ENCODE results near the gene OR9Q1. TPM values are rescaled to one million over a fixed set of nuclear protein-coding genes. Genes with fewer than 3 reads are reported as not detected.
A peak's percentile ranks its signal among the peaks of the same experiment; 100 is the strongest.

Gene OR9Q1
- total RNA-seq, 4 donors from 2014 or later = not detected

- H3K27ac ChIP-seq = no peak overlapping the region
- WGBS, 2 donors (ENCODE audit: low coverage in 1 of 2) = 47 to 56% methylated on average over 1 of the region's 1 CpG
- H3K36me3 ChIP-seq = no peaks in the 10 kb centered on the region
- in situ Hi-C loops (cut with MboI; ENCODE audit: low pct_ligation_motif_present in 1 of 4, low pct_unique_long_range_greater_than_20kb in 1 of 4, low sequenced_read_pairs in 3 of 4) (no loop called here), intact Hi-C loops (cut with DNase I; ENCODE audit: low total_unique reads) (no loop called here)
- H3K27me3 ChIP-seq = no peaks in the 10 kb centered on the region
- no peak for TF ChIP-seq POLR2AphosphoS5 (IDR thresholded peaks at IDR 0.05)
- TF ChIP-seq POLR2A (IDR thresholded peaks at IDR 0.05) = no peak
- no peak for TF ChIP-seq EP300 (IDR thresholded peaks at IDR 0.05; ENCODE audit: low read depth)
- no peak for TF ChIP-seq CTCF (IDR thresholded peaks at IDR 0.05)
- H3K4me1 ChIP-seq = no peaks in the 10 kb centered on the region
- DNase-seq = no peak
- no peaks in the 10 kb centered on the region for H3K9me3 ChIP-seq
- no peak overlapping the region for H3K4me3 ChIP-seq
Measured at GRCh38 chr11:58142761-58143160, 119.1 kb downstream of the OR9Q1 start.

GRCh38 chr11:58152781-58153180, 129.1 kb downstream of the OR9Q1 start:
- Histone ChIP-seq H3K36me3 (no peaks in the 10 kb centered on the region), H3K27ac (no peak overlapping the region), H3K27me3 (no peaks in the 10 kb centered on the region), H3K4me3 (no peak overlapping the region), H3K4me1 (no peaks in the 10 kb centered on the region), H3K9me3 (no peaks in the 10 kb centered on the region)
- WGBS, 2 donors (ENCODE audit: low coverage in 1 of 2) = 84 to 85% methylated on average over 2 to 3 of the region's 3 CpGs
- no peak for DNase-seq
- TF ChIP-seq EP300 (IDR thresholded peaks at IDR 0.05; ENCODE audit: low read depth) = no peak
- TF ChIP-seq POLR2AphosphoS5 (IDR thresholded peaks at IDR 0.05) = no peak
- no peak for TF ChIP-seq POLR2A (IDR thresholded peaks at IDR 0.05)
- no peak for TF ChIP-seq CTCF (IDR thresholded peaks at IDR 0.05)
- in situ Hi-C loops (cut with MboI; ENCODE audit: low pct_ligation_motif_present in 1 of 4, low pct_unique_long_range_greater_than_20kb in 1 of 4, low sequenced_read_pairs in 3 of 4) = loop anchor here in 1 of 4 donors (25.0 kb wide), 1 partner anchor 110 kb away; the partner anchor contains the start of gene OR10W1
- intact Hi-C loops (cut with DNase I; ENCODE audit: low total_unique reads) = no loop called here

GRCh38 chr11:58164389-58164788, 140.7 kb downstream of the OR9Q1 start:
- Histone ChIP-seq H3K9me3 (no peaks in the 10 kb centered on the region), H3K27me3 (no peaks in the 10 kb centered on the region), H3K4me3 (no peak overlapping the region), H3K36me3 (no peaks in the 10 kb centered on the region), H3K4me1 (peaks cover 0 to 27% (median 6%) of the 10 kb centered on the region in 4 donors), H3K27ac (peak overlapping the region in 2 of 4 donors; percentile 25 to 43)
- intact Hi-C loops (cut with DNase I; ENCODE audit: low total_unique reads) = no loop called here
- 46 to 55% methylated on average over 4 of the region's 4 CpGs for WGBS, 2 donors (ENCODE audit: low coverage in 1 of 2)
- in situ Hi-C loops (cut with MboI; ENCODE audit: low pct_ligation_motif_present in 1 of 4, low pct_unique_long_range_greater_than_20kb in 1 of 4, low sequenced_read_pairs in 3 of 4) = loop anchor here in 1 of 4 donors (25.0 kb wide), 1 partner anchor 98 kb away; the partner anchor contains the start of gene OR10W1
- no peak for DNase-seq
- TF ChIP-seq POLR2A (IDR thresholded peaks at IDR 0.05) (no peak), POLR2AphosphoS5 (IDR thresholded peaks at IDR 0.05) (no peak), CTCF (IDR thresholded peaks at IDR 0.05) (no peak), EP300 (IDR thresholded peaks at IDR 0.05; ENCODE audit: low read depth) (no peak)

- no peak for DNase-seq
- Histone ChIP-seq H3K9me3 (no peaks in the 10 kb centered on the region), H3K27ac (peak overlapping the region in 2 of 4 donors; percentile 25 to 43), H3K27me3 (no peaks in the 10 kb centered on the region), H3K36me3 (no peaks in the 10 kb centered on the region), H3K4me3 (no peak overlapping the region), H3K4me1 (peaks cover 0 to 27% (median 6%) of the 10 kb centered on the region in 4 donors)
- intact Hi-C loops (cut with DNase I; ENCODE audit: low total_unique reads) (no loop called here), in situ Hi-C loops (cut with MboI; ENCODE audit: low pct_ligation_motif_present in 1 of 4, low pct_unique_long_range_greater_than_20kb in 1 of 4, low sequenced_read_pairs in 3 of 4) (loop anchor here in 1 of 4 donors (25.0 kb wide), 1 partner anchor 97 kb away; the partner anchor contains the start of gene OR10W1)
- TF ChIP-seq EP300 (IDR thresholded peaks at IDR 0.05; ENCODE audit: low read depth) (no peak), POLR2A (IDR thresholded peaks at IDR 0.05) (no peak), POLR2AphosphoS5 (IDR thresholded peaks at IDR 0.05) (no peak), CTCF (IDR thresholded peaks at IDR 0.05) (no peak)
- 0 to 30% methylated on average over 1 of the region's 1 CpG for WGBS, 2 donors (ENCODE audit: low coverage in 1 of 2)
Measured at GRCh38 chr11:58164990-58165389, 141.3 kb downstream of the OR9Q1 start.

Measured in transverse colon (tissue), 4 donors.